B cell (primary cell): Measurements from ENCODE around the gene RPH3AL. TPM values are rescaled to one million over a fixed set of nuclear protein-coding genes. Genes with fewer than 3 reads are reported as not detected.

Experiments
- ATAC-seq: fragments of 200-7000 bp; cut with Tn5 transposase; one replicate; pipeline ENCODE4 v1.10.0; 2021; ENCODE audit warnings: low read depth, mild to moderate bottlenecking, moderate number of reproducible peaks, moderate library complexity
- CTCF ChIA-PET: fragments of 350-600 bp; sonication (Branson Sonifier 250); formaldehyde crosslinking; loops from one replicate; lab custom pipeline; 2021; ENCODE audit warnings: antibody characterized with exemption, inconsistent platforms; lab: Charles Lee
- POLR2A ChIA-PET: fragments of 350-600 bp; sonication (Branson Sonifier 250); formaldehyde crosslinking; loops from one replicate; lab custom pipeline; 2021; ENCODE audit warnings: antibody characterized with exemption; lab: Charles Lee
- DNase-seq: peaks from one replicate; pipeline ENCODE4 v3.0.0; 2013
- H2AFZ ChIP-seq: 2 replicates; pipeline ENCODE4 v1.6.1; 2012; ENCODE audit warnings: mild to moderate bottlenecking, low read depth, low read length; ENCODE audit not compliant: insufficient read depth, poor library complexity, severe bottlenecking
- H3K27ac ChIP-seq, 2 donors: 1 replicate in 1 of 2; 2 replicates in 1 of 2; pipeline ENCODE4 v1.5.1; 2012 to 2013; ENCODE audit warnings: low read length in 2 of 2, mild to moderate bottlenecking in 2 of 2, moderate library complexity in 1 of 2
- H3K27me3 ChIP-seq, 4 experiments: fragments of 200-600 bp in 1 of 4; sonication (generic) in 1 of 4; replicated peaks in 1 of 4; 1 replicate in 2 of 4; 2 replicates in 2 of 4; pipeline versions ENCODE4 v1.6.1 to v1.7.0; 2013 to 2016; ENCODE audit warnings: low read length in 3 of 4, mild to moderate bottlenecking in 2 of 4, mixed read lengths in 1 of 4, moderate library complexity in 1 of 4; ENCODE audit not compliant: insufficient read depth in 4 of 4, control insufficient read depth in 3 of 4; ENCODE audit errors: control extremely low read depth in 1 of 4
- H3K36me3 ChIP-seq, 2 experiments: replicated peaks in 1 of 2; 1 replicate in 1 of 2; 2 replicates in 1 of 2; pipeline versions ENCODE4 v1.6.1 to v1.7.1; 2013; ENCODE audit warnings: low read length in 1 of 2; ENCODE audit not compliant: insufficient read depth in 2 of 2, control insufficient read depth in 1 of 2; ENCODE audit errors: control extremely low read depth in 1 of 2, extremely low read depth in 1 of 2
- H3K4me1 ChIP-seq, 2 donors: fragments of 200-600 bp in 1 of 2; sonication (generic) in 1 of 2; 1 replicate in 1 of 2; 2 replicates in 1 of 2; pipeline versions ENCODE4 v1.5.1 to v1.6.1; 2013 to 2017; ENCODE audit warnings: low read length in 2 of 2; ENCODE audit not compliant: control insufficient read depth in 2 of 2, insufficient read depth in 2 of 2
- H3K4me2 ChIP-seq: replicated peaks from 2 replicates; pipeline ENCODE3; 2012; ENCODE audit warnings: mild to moderate bottlenecking, low read depth, low read length; ENCODE audit not compliant: poor library complexity, severe bottlenecking
- H3K4me3 ChIP-seq, 5 experiments: fragments of 200-600 bp in 1 of 5; sonication (generic) in 1 of 5; 1 replicate in 3 of 5; 2 replicates in 2 of 5; pipeline versions ENCODE4 v1.5.1 to v1.7.0; 2011 to 2016; ENCODE audit warnings: low read length in 4 of 5, mild to moderate bottlenecking in 4 of 5, low read depth in 2 of 5, control low read depth in 1 of 5, moderate library complexity in 1 of 5; ENCODE audit not compliant: insufficient read depth in 1 of 5; ENCODE audit errors: control extremely low read depth in 1 of 5, extremely low read depth in 1 of 5
- H3K79me2 ChIP-seq: fragments of 200-600 bp; sonication (generic); one replicate; pipeline ENCODE4 v1.6.0; 2016; ENCODE audit warnings: low read length; ENCODE audit not compliant: control insufficient read depth, insufficient read depth
- H3K9ac ChIP-seq: fragments of 200-600 bp; sonication (generic); 2 replicates; pipeline ENCODE4 v1.6.1; 2017; ENCODE audit warnings: mild to moderate bottlenecking, low read length, moderate library complexity
- H3K9me3 ChIP-seq, 3 donors: one replicate each; pipeline versions ENCODE4 v1.6.1 to v1.7.1; 2013; ENCODE audit warnings: low read length in 2 of 3; ENCODE audit not compliant: control insufficient read depth in 2 of 3, insufficient read depth in 1 of 3; ENCODE audit errors: control extremely low read depth in 1 of 3
- H4K20me1 ChIP-seq: 2 replicates; pipeline ENCODE4 v1.6.0; 2012; ENCODE audit warnings: mild to moderate bottlenecking, low read length; ENCODE audit not compliant: insufficient read depth, control insufficient read depth, poor library complexity, severe bottlenecking
- H3K27ac Mint-ChIP-seq: one replicate; pipeline ENCODE4 v1.8.0; 2021; ENCODE audit warnings: mixed read lengths
- H3K27me3 Mint-ChIP-seq: one replicate; pipeline ENCODE4 v1.8.0; 2021; ENCODE audit warnings: mixed read lengths
- H3K4me1 Mint-ChIP-seq: one replicate; pipeline ENCODE4 v1.8.0; 2021; ENCODE audit warnings: mixed read lengths
- H3K4me3 Mint-ChIP-seq: one replicate; pipeline ENCODE4 v1.8.0; 2021; ENCODE audit warnings: mixed read lengths
- H3K9me3 Mint-ChIP-seq: one replicate; pipeline ENCODE4 v1.8.0; 2022; ENCODE audit warnings: mixed read lengths; ENCODE audit not compliant: insufficient read depth
- EZH2 ChIP-seq: IDR thresholded peaks from 2 replicates; pipeline ENCODE4 v1.6.1; 2012; ENCODE audit warnings: borderline replicate concordance, low read depth, mild to moderate bottlenecking, moderate library complexity, low read length; ENCODE audit not compliant: insufficient read depth, poor library complexity, severe bottlenecking
- WGBS: methylation state at CpG from one replicate; pipeline ENCODE4 v1.1.5; 2013; ENCODE audit warnings: missing lambda C conversion rate; ENCODE audit not compliant: insufficient coverage; 5-methylcytosine and 5-hydroxymethylcytosine counted together
- intact Hi-C: fragments of 100-400 bp; cut with micrococcal nuclease; formaldehyde crosslinking; loops from one replicate; pipeline ENCODE4 v1.10.0; 2022
- polyA plus RNA-seq: library from polyadenylated mRNA; depleted of rRNA; stranded (reverse); fragments of >200 nt; gene quantifications from 2 replicates; pipeline ENCODE4 v1.2.3, GENCODE V29; 2012
- total RNA-seq, 2 donors: library from RNA; stranded (reverse); fragments of 120-200 nt in 1 of 2; gene quantifications; 1 replicate in 1 of 2; 2 replicates in 1 of 2; pipeline versions ENCODE4 v1.2.3 to v1.2.4, GENCODE V29; 2013 to 2022
- TF ChIP-seq, protein P1 (sequence below): fragments of 200-600 bp; IDR thresholded peaks from one replicate; pipeline ENCODE4 v1.8.0; 2022; ENCODE audit warnings: antibody characterized with exemption, mild to moderate bottlenecking

RPH3AL gene
- total and polyA plus RNA-seq, 2 donors (not counting 1 experiment from before 2014, with no cell fraction given): 10.8 to 13.3 TPM

DNA sequence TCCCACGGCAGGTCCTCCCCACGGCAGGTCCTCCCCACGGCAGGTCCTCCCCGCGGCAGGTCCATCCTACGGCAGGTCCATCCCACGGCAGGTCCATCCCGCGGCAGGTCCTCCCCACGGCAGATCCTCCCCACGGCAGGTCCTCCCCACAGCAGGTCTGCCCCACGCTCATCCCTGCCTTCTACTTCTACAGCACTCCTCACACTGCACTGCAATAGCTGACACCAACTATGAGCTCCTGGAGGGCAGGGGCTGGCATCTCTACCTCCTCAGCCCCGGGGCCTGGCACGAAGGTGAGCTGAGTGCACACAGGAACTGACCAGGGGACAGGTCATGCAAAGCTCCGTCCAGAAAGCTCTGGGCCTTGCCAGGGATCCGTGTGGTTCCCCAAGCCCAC lies 45.3 kb downstream of the RPH3AL start:
- no peak overlapping the region for H3K4me3 Mint-ChIP-seq
- Histone ChIP-seq H3K27ac (no peak overlapping the region), H3K4me3 (no peak overlapping the region), H3K4me2 (no peak overlapping the region), H3K27me3 (peaks cover 0 to 6% (median 3%) of the 10 kb centered on the region in 4 experiments), H2AFZ (no peak overlapping the region), H3K36me3 (no peaks in the 10 kb centered on the region), H3K79me2 (no peaks in the 10 kb centered on the region), H3K9me3 (no peaks in the 10 kb centered on the region), H3K4me1 (peaks cover 0 to 3% of the 10 kb centered on the region in 2 donors), H4K20me1 (no peaks in the 10 kb centered on the region), H3K9ac (no peak overlapping the region)
- H3K4me1 Mint-ChIP-seq: no peaks in the 10 kb centered on the region
- no peak for TF ChIP-seq EZH2
- TF ChIP-seq, protein P1, sequence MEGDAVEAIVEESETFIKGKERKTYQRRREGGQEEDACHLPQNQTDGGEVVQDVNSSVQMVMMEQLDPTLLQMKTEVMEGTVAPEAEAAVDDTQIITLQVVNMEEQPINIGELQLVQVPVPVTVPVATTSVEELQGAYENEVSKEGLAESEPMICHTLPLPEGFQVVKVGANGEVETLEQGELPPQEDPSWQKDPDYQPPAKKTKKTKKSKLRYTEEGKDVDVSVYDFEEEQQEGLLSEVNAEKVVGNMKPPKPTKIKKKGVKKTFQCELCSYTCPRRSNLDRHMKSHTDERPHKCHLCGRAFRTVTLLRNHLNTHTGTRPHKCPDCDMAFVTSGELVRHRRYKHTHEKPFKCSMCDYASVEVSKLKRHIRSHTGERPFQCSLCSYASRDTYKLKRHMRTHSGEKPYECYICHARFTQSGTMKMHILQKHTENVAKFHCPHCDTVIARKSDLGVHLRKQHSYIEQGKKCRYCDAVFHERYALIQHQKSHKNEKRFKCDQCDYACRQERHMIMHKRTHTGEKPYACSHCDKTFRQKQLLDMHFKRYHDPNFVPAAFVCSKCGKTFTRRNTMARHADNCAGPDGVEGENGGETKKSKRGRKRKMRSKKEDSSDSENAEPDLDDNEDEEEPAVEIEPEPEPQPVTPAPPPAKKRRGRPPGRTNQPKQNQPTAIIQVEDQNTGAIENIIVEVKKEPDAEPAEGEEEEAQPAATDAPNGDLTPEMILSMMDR: no peak
- DNase-seq: no peak
- POLR2A ChIA-PET: no interaction called here
- CTCF ChIA-PET: no interaction called here
- H3K9me3 Mint-ChIP-seq: no peaks in the 10 kb centered on the region
- WGBS: 94% methylated on average over 15 of the region's 16 CpGs
- intact Hi-C loops: no loop called here
- H3K27me3 Mint-ChIP-seq: no peaks in the 10 kb centered on the region
- no peak for ATAC-seq
- no peak overlapping the region for H3K27ac Mint-ChIP-seq

DNA sequence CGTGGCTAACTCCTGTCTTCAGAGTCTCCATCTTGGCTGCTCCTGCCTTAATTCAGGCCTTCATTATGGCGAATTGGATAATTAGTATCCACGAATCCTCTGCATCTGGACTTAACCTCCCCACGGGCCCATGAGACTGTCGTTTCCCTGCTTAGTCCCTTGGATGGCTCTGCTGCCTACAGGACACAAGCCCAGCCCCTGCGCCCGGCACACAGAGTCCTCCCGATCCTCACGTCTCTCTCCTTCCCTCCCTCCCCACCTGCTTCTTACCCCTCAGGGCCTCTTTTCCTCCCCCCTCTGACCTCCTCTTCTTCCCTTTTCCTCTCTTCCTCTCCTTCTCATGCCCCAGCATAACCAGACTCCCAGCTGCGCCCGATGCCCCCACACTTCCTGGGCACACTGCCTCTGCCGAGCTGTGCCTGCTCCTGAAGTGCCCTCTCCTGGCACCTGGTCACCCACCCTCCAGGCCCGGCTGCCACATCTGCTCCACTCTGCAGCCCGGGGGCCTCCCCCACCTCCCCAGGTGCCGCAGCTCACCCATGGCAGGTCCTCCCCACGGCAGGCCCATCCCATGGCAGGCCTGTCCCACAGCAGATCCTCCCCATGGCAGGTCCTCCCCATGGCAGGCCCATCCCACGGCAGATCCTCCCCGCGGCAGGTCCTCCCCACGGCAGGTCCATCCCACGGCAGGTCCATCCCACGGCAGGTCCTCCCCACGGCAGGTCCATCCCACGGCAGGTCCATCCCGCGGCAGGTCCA lies 45.9 kb downstream of the RPH3AL start:
- no peaks in the 10 kb centered on the region for H4K20me1 ChIP-seq
- Mint-ChIP-seq H3K4me1 (no peaks in the 10 kb centered on the region), H3K9me3 (no peaks in the 10 kb centered on the region), H3K27ac (no peak overlapping the region), H3K27me3 (no peaks in the 10 kb centered on the region), H3K4me3 (no peak overlapping the region)
- no peak overlapping the region for H3K27ac ChIP-seq
- DNase-seq: no peak
- no peak overlapping the region for H3K9ac ChIP-seq
- no peak overlapping the region for H2AFZ ChIP-seq
- no peaks in the 10 kb centered on the region for H3K79me2 ChIP-seq
- CTCF ChIA-PET: no interaction called here
- TF ChIP-seq, protein P1: no peak
- no peak for TF ChIP-seq EZH2
- POLR2A ChIA-PET: no interaction called here
- H3K4me2 ChIP-seq: no peak overlapping the region
- H3K27me3 ChIP-seq: peaks cover 0 to 6% (median 3%) of the 10 kb centered on the region in 4 experiments
- WGBS: 61% methylated on average over 20 of the region's 26 CpGs
- no peak overlapping the region for H3K4me3 ChIP-seq
- intact Hi-C loops: no loop called here
- no peak for ATAC-seq
- peaks cover 0 to 3% of the 10 kb centered on the region in 2 donors for H3K4me1 ChIP-seq
- H3K9me3 ChIP-seq: no peaks in the 10 kb centered on the region
- H3K36me3 ChIP-seq: no peaks in the 10 kb centered on the region
